H1 (cell line): ENCODE results near the gene DCDC2C. TPM values are rescaled to one million over a fixed set of nuclear protein-coding genes. Genes with fewer than 3 reads are reported as not detected.

Experiments
- CTCF ChIA-PET: fragments of 300-600 bp; sonication (Branson Sonifier 250); formaldehyde crosslinking; loops from one replicate; lab custom pipeline; 2021; ENCODE audit not compliant: partially characterized antibody; lab: Charles Lee
- POLR2A ChIA-PET: fragments of 300-600 bp; sonication (Branson Sonifier 250); formaldehyde crosslinking; loops from one replicate; lab custom pipeline; 2021; ENCODE audit warnings: inconsistent platforms; ENCODE audit not compliant: partially characterized antibody; lab: Charles Lee
- DNase-seq, 2 experiments: peaks; one replicate each; pipeline versions ENCODE4 v3.0.0 to v3.0.0-alpha.2; 2010 to 2022; ENCODE audit warnings: low spot score in 2 of 2, low read depth in 1 of 2, mixed read lengths in 1 of 2
- FAIRE-seq: peaks from 2 replicates; lab custom pipeline; 2011; peaks lifted over from hg19 to GRCh38; lab: Jason Lieb, UNC
- H2AFZ ChIP-seq: 2 replicates; pipeline ENCODE4 v1.8.1; 2012; ENCODE audit warnings: low read length, inconsistent platforms
- H2AK5ac ChIP-seq: 2 replicates; pipeline ENCODE4 v1.6.1; 2013; ENCODE audit warnings: low read depth, low read length
- H2BK120ac ChIP-seq: replicated peaks from 2 replicates; pipeline ENCODE3; 2013; ENCODE audit warnings: low read depth, low read length, inconsistent platforms
- H2BK12ac ChIP-seq: 2 replicates; pipeline ENCODE4 v1.6.1; 2013; ENCODE audit warnings: low read depth, low read length
- H2BK15ac ChIP-seq: 2 replicates; pipeline ENCODE4 v1.6.1; 2013; ENCODE audit warnings: low read length
- H2BK20ac ChIP-seq: 2 replicates; pipeline ENCODE4 v1.6.1; 2013; ENCODE audit warnings: low read length
- H2BK5ac ChIP-seq: 2 replicates; pipeline ENCODE4 v1.6.1; 2013; ENCODE audit warnings: low read depth, low read length
- H3K14ac ChIP-seq: 2 replicates; pipeline ENCODE4 v1.6.1; 2013; ENCODE audit warnings: inconsistent platforms; ENCODE audit not compliant: insufficient read length
- H3K18ac ChIP-seq: 2 replicates; pipeline ENCODE4 v1.6.1; 2013; ENCODE audit warnings: low read length; ENCODE audit errors: extremely low read depth
- H3K23ac ChIP-seq: 2 replicates; pipeline ENCODE4 v1.6.1; 2013; ENCODE audit warnings: inconsistent platforms; ENCODE audit not compliant: insufficient read length
- H3K23me2 ChIP-seq: 2 replicates; pipeline ENCODE4 v1.6.1; 2013; ENCODE audit warnings: low read depth, low read length
- H3K27ac ChIP-seq: 2 replicates; pipeline ENCODE4 v1.6.1; 2011; ENCODE audit warnings: low read depth, low read length, inconsistent platforms
- H3K27me3 ChIP-seq, 4 experiments: replicated peaks in 1 of 4; 1 replicate in 1 of 4; 2 replicates in 3 of 4; pipeline versions ENCODE4 v1.6.1 to v1.8.1; 2011 to 2013; ENCODE audit warnings: low read length in 3 of 4, mild to moderate bottlenecking in 3 of 4, inconsistent platforms in 2 of 4, mixed read lengths in 2 of 4, moderate library complexity in 1 of 4; ENCODE audit not compliant: control insufficient read depth in 3 of 4, insufficient read depth in 3 of 4; ENCODE audit errors: extremely low read depth in 1 of 4
- H3K36me3 ChIP-seq, 4 experiments: 2 replicates each; pipeline versions ENCODE4 v1.6.1 to v1.8.1; 2011 to 2013; ENCODE audit warnings: mild to moderate bottlenecking in 4 of 4, low read length in 3 of 4, moderate library complexity in 2 of 4, control low read depth in 1 of 4, inconsistent platforms in 1 of 4; ENCODE audit not compliant: insufficient read depth in 4 of 4, control insufficient read depth in 2 of 4
- H3K4ac ChIP-seq: replicated peaks from 2 replicates; pipeline ENCODE3; 2013; ENCODE audit warnings: low read length, low read depth, mixed read lengths, inconsistent platforms; ENCODE audit not compliant: insufficient read length
- H3K4me1 ChIP-seq, 4 experiments: replicated peaks in 1 of 4; 1 replicate in 1 of 4; 2 replicates in 3 of 4; pipeline versions ENCODE4 v1.6.1 to v1.8.1; 2011 to 2013; ENCODE audit warnings: low read length in 3 of 4, inconsistent platforms in 2 of 4, mixed read lengths in 1 of 4; ENCODE audit not compliant: insufficient read depth in 4 of 4, control insufficient read depth in 3 of 4
- H3K4me2 ChIP-seq, 2 experiments: 2 replicates each; pipeline versions ENCODE4 v1.6.1 to v1.8.1; 2011 to 2013; ENCODE audit warnings: low read depth in 2 of 2, low read length in 2 of 2, control low read depth in 1 of 2, inconsistent platforms in 1 of 2, mild to moderate bottlenecking in 1 of 2; ENCODE audit not compliant: insufficient read depth in 1 of 2
- H3K4me3 ChIP-seq, 4 experiments: fragments of 200-600, 300-600 bp in 1 of 4; sonication (generic), shearing (Covaris generic), sonication (Bioruptor Twin) in 1 of 4; 2 replicates each; pipeline versions ENCODE4 v1.5.1 to v1.8.1; 2011 to 2016; ENCODE audit warnings: low read length in 4 of 4, low read depth in 3 of 4, control low read depth in 2 of 4, inconsistent platforms in 2 of 4, mild to moderate bottlenecking in 2 of 4, mixed read lengths in 1 of 4, moderate library complexity in 1 of 4; ENCODE audit not compliant: insufficient read depth in 2 of 4; ENCODE audit errors: extremely low read depth in 1 of 4
- H3K56ac ChIP-seq: replicated peaks from 2 replicates; pipeline ENCODE3; 2013; ENCODE audit warnings: low read depth, mild to moderate bottlenecking, mixed read lengths, low read length, inconsistent platforms; ENCODE audit not compliant: insufficient read length
- H3K79me1 ChIP-seq: 2 replicates; pipeline ENCODE4 v1.6.1; 2013; ENCODE audit warnings: low read depth, low read length, control low read depth
- H3K79me2 ChIP-seq, 2 experiments: 2 replicates each; pipeline versions ENCODE4 v1.6.1 to v1.8.1; 2012 to 2013; ENCODE audit warnings: low read length in 2 of 2, mild to moderate bottlenecking in 2 of 2, inconsistent platforms in 1 of 2; ENCODE audit not compliant: insufficient read depth in 2 of 2, control insufficient read depth in 1 of 2
- H3K9ac ChIP-seq, 4 experiments: replicated peaks in 1 of 4; 1 replicate in 1 of 4; 2 replicates in 3 of 4; pipeline versions ENCODE4 v1.6.1 to v1.8.1; 2011 to 2013; ENCODE audit warnings: low read depth in 3 of 4, low read length in 3 of 4, control low read depth in 2 of 4, mild to moderate bottlenecking in 2 of 4, moderate library complexity in 2 of 4, inconsistent platforms in 1 of 4; ENCODE audit errors: extremely low read depth in 1 of 4
- H3K9me3 ChIP-seq, 2 experiments: 2 replicates each; pipeline versions ENCODE4 v1.6.1 to v1.8.1; 2012 to 2013; ENCODE audit warnings: mild to moderate bottlenecking in 2 of 2, moderate library complexity in 2 of 2, control low read depth in 1 of 2, inconsistent platforms in 1 of 2, low read depth in 1 of 2, low read length in 1 of 2, mixed read lengths in 1 of 2; ENCODE audit not compliant: insufficient read depth in 2 of 2
- H4K20me1 ChIP-seq, 2 experiments: replicated peaks in 1 of 2; 2 replicates each; pipeline versions ENCODE3 to v1.8.1; 2011 to 2013; ENCODE audit warnings: inconsistent platforms in 2 of 2, low read length in 2 of 2, mild to moderate bottlenecking in 1 of 2; ENCODE audit not compliant: insufficient read depth in 2 of 2, control insufficient read depth in 1 of 2
- H4K5ac ChIP-seq: 2 replicates; pipeline ENCODE4 v1.6.1; 2013; ENCODE audit warnings: low read length, low read depth, mixed read lengths, inconsistent platforms; ENCODE audit not compliant: insufficient read length
- H4K8ac ChIP-seq: 2 replicates; pipeline ENCODE4 v1.8.0; 2013; ENCODE audit warnings: mild to moderate bottlenecking, moderate library complexity, low read length, inconsistent platforms; ENCODE audit not compliant: insufficient read depth; ENCODE audit errors: extremely low read depth
- H4K91ac ChIP-seq: replicated peaks from 2 replicates; pipeline ENCODE3; 2013; ENCODE audit warnings: low read length, mixed read lengths, inconsistent platforms; ENCODE audit not compliant: insufficient read length
- BACH1 ChIP-seq: IDR thresholded peaks from 2 replicates; pipeline ENCODE4 v1.6.1; 2012; ENCODE audit warnings: low read length, improper control_type of control experiment
- KDM4A ChIP-seq: IDR thresholded peaks from one replicate; pipeline ENCODE4 v1.7.1; 2012; ENCODE audit warnings: low read depth, mild to moderate bottlenecking, moderate library complexity, low read length, inconsistent platforms; ENCODE audit not compliant: severe bottlenecking
- RFX5 ChIP-seq: IDR thresholded peaks from 2 replicates; pipeline ENCODE4 v1.6.1; 2011; ENCODE audit warnings: low read depth, low read length, improper control_type of control experiment, borderline replicate concordance
- SIN3A ChIP-seq, 2 experiments: IDR thresholded peaks in 1 of 2; conservative IDR thresholded peaks in 1 of 2; 2 replicates each; pipeline ENCODE4 v1.6.1; 2011 to 2012; ENCODE audit warnings: low read length in 2 of 2, improper control_type of control experiment in 1 of 2, low read depth in 1 of 2, mild to moderate bottlenecking in 1 of 2
- USF2 ChIP-seq: IDR thresholded peaks from 2 replicates; pipeline ENCODE4 v1.6.1; 2011; ENCODE audit warnings: low read length, improper control_type of control experiment
- WGBS, 2 experiments: shearing (Covaris generic) in 1 of 2; methylation state at CpG; one replicate each; pipeline versions ENCODE4 v1.1.6 to v1.1.7; 2013 to 2015; ENCODE audit warnings: low lambda C conversion rate in 2 of 2, mixed read lengths in 2 of 2, inconsistent platforms in 1 of 2, low coverage in 1 of 2, missing lambda C conversion rate in 1 of 2; ENCODE audit not compliant: insufficient replicate concordance in 2 of 2, insufficient coverage in 1 of 2, insufficient read length in 1 of 2; ENCODE audit errors: extremely low coverage in 1 of 2, missing lambda C conversion rate in 1 of 2; 5-methylcytosine and 5-hydroxymethylcytosine counted together
- polyA plus RNA-seq, 7 experiments: library from polyadenylated mRNA; depleted of rRNA in 3 of 7; stranded (reverse) in 5 of 7; unstranded in 2 of 7; fragments of >200 nt in 5 of 7; fragments of 200-250 nt in 2 of 7; gene quantifications; 1 replicate in 5 of 7; 2 replicates in 1 of 7; 4 replicates in 1 of 7; pipeline versions ENCODE4 v1.2.1 to v1.2.3, GENCODE V29; 2011 to 2013; ENCODE audit warnings: missing spikeins in 2 of 7, mixed read lengths in 2 of 7
- total RNA-seq: library from RNA; stranded (reverse); fragmentation: NEBNext Ultra II Directional; extraction: Animal tissue kit (Norgen Biotek cat#: 25700); gene quantifications from 2 replicates; pipeline ENCODE4 v1.2.1, GENCODE V29; 2021

DCDC2C gene
- total and polyA plus RNA-seq, 2 of the 8 experiments (the other 6 are each of a cell fraction or from before 2014, with no cell fraction given): 0.50 TPM; not detected in 1

DNA sequence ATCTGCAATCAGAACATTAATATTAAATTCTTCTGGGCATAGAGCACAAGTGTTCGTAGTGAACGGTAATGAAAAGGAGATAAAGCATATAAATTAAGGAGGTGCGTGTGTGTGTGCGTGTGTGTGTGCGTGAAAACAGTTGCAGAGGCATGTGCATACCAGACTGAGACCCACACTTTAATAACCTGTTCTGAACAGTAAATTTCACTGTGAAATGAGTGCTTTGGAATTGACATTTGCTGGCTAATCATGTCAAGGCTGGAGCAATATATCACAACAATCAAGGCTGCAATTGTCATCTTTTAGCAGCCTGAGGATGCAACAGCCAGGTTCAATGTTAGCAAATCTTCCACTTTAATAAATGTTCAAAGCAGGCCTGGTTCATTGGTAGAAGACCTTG lies 57.9 kb downstream of the DCDC2C start:
- TF ChIP-seq USF2 (no peak), RFX5 (no peak), BACH1 (no peak), SIN3A (conservative IDR thresholded peaks at IDR 0.05 in 1 of 2, IDR thresholded peaks at IDR 0.05 in 1 of 2; ENCODE audit: low read depth in 1 of 2, low read length in 2 of 2) (no peak), KDM4A (no peak)
- no peak for FAIRE-seq
- H4K5ac ChIP-seq: no peak overlapping the region
- no peak overlapping the region for H3K4me2 ChIP-seq
- no peak overlapping the region for H3K4me3 ChIP-seq
- POLR2A ChIA-PET: interaction anchor here (0.7 kb wide), 1 partner anchor 9 kb away, joined by 3 read pairs; no protein-coding TSS in a partner anchor
- no peak overlapping the region for H3K14ac ChIP-seq
- no peaks in the 10 kb centered on the region for H3K36me3 ChIP-seq
- WGBS, 2 experiments: 93 to 100% methylated on average over 4 to 5 of the region's 5 CpGs
- no peak overlapping the region for H2BK120ac ChIP-seq
- H3K23ac ChIP-seq: no peak overlapping the region
- H3K79me1 ChIP-seq: no peaks in the 10 kb centered on the region
- no peak overlapping the region for H3K18ac ChIP-seq
- H2AK5ac ChIP-seq: no peak overlapping the region
- H3K56ac ChIP-seq: no peak overlapping the region
- H3K4me1 ChIP-seq: no peaks in the 10 kb centered on the region; a peak in 1 of 7 replicates
- no peak overlapping the region for H4K91ac ChIP-seq
- H3K23me2 ChIP-seq: no peaks in the 10 kb centered on the region
- no peak for DNase-seq
- no peaks in the 10 kb centered on the region for H3K9me3 ChIP-seq
- H3K27ac ChIP-seq: no peak overlapping the region
- H2BK12ac ChIP-seq: no peak overlapping the region
- H4K8ac ChIP-seq: no peak overlapping the region
- no peak overlapping the region for H2AFZ ChIP-seq
- H3K4ac ChIP-seq: no peak overlapping the region
- no peaks in the 10 kb centered on the region for H3K27me3 ChIP-seq
- H3K9ac ChIP-seq: no peak overlapping the region
- H2BK15ac ChIP-seq: no peak overlapping the region
- H4K20me1 ChIP-seq: peaks cover 0 to 2% of the 10 kb centered on the region in 2 experiments
- H3K79me2 ChIP-seq: no peaks in the 10 kb centered on the region
- H2BK20ac ChIP-seq: no peak overlapping the region
- H2BK5ac ChIP-seq: no peak overlapping the region
- CTCF ChIA-PET: interaction anchor here (1.3 to 3.3 kb wide), 3 partner anchors 10 to 20 kb away, joined by 4 to 9 read pairs (median 5); no protein-coding TSS in a partner anchor
